GM19193 (cell line): Measurements from ENCODE around the gene PLEKHA6.

ENCODE experiments used
- POLR2A ChIP-seq: IDR thresholded peaks from 4 replicates; pipeline ENCODE4 v1.6.1; 2011; ENCODE audit not compliant: insufficient read depth, insufficient read length; ENCODE audit errors: extremely low read depth

Gene PLEKHA6

GRCh38 chr1:204204944-204205343 lies 154.8 kb downstream of the PLEKHA6 start:
- TF ChIP-seq POLR2A: no peak

GRCh38 chr1:204203206-204203767 lies 156.4 kb downstream of the PLEKHA6 start:
- no peak for TF ChIP-seq POLR2A

- no peak for TF ChIP-seq POLR2A
These were observed 157.2 kb downstream of the PLEKHA6 start for GRCh38 chr1:204202481-204202880.

GRCh38 chr1:204201348-204202040 lies 158.2 kb downstream of the PLEKHA6 start:
- TF ChIP-seq POLR2A: no peak

GRCh38 chr1:204199579-204199978 lies 160.2 kb downstream of the PLEKHA6 start:
- no peak for TF ChIP-seq POLR2A

- no peak for TF ChIP-seq POLR2A
These were observed 161.1 kb downstream of the PLEKHA6 start for GRCh38 chr1:204198348-204199340.

- no peak for TF ChIP-seq POLR2A
These were observed 162.7 kb downstream of the PLEKHA6 start for GRCh38 chr1:204197068-204197467.

GRCh38 chr1:204196068-204196795 lies 163.5 kb downstream of the PLEKHA6 start, which contains the start of gene KISS1:
Gene KISS1, minus strand, starts transcription at chr1:204196491. Its CDS starts 3,615 bp downstream, at chr1:204192876.
- no peak for TF ChIP-seq POLR2A

GRCh38 chr1:204194771-204195170 lies 165.0 kb downstream of the PLEKHA6 start:
- no peak for TF ChIP-seq POLR2A

GRCh38 chr1:204194080-204194479 lies 165.6 kb downstream of the PLEKHA6 start:
- no peak for TF ChIP-seq POLR2A

- no peak for TF ChIP-seq POLR2A
These were observed 167.0 kb downstream of the PLEKHA6 start for GRCh38 chr1:204192589-204193352.

GRCh38 chr1:204192046-204192445 lies 167.7 kb downstream of the PLEKHA6 start:
- no peak for TF ChIP-seq POLR2A

GRCh38 chr1:204191456-204191855 lies 168.3 kb downstream of the PLEKHA6 start:
- TF ChIP-seq POLR2A: no peak
